Testis (tissue), 3 donors: ENCODE data around the gene EME1. TPM values are rescaled to one million over a fixed set of nuclear protein-coding genes. Genes with fewer than 3 reads are reported as not detected.
"Not testable (repeated sequence)": the region's sequence is repeated elsewhere in the genome, so short reads cannot be mapped to it uniquely, and the experiment has no call there.

Source experiments
- DNase-seq: peaks from one replicate; pipeline ENCODE4 v3.0.0-alpha.2; 2019
- H3K27ac ChIP-seq, 2 donors: fragments of 200-600 bp; sonication (generic); one replicate each; pipeline ENCODE4 v1.5.1; 2019
- H3K27me3 ChIP-seq: fragments of 200-600 bp; sonication (generic); one replicate; pipeline ENCODE4 v1.5.1; 2019
- H3K36me3 ChIP-seq: fragments of 200-600 bp; sonication (generic); one replicate; pipeline ENCODE4 v1.5.1; 2017; ENCODE audit warnings: low read depth; ENCODE audit errors: missing control alignments
- H3K4me1 ChIP-seq: fragments of 200-600 bp; sonication (generic); one replicate; pipeline ENCODE4 v1.5.1; 2019
- H3K4me3 ChIP-seq, 2 donors: fragments of 200-600 bp; sonication (generic); one replicate each; pipeline ENCODE4 v1.5.1; 2017 to 2019
- H3K9me3 ChIP-seq: fragments of 200-600 bp; sonication (generic); one replicate; pipeline ENCODE4 v1.5.1; 2017
- CTCF ChIP-seq, 3 experiments: fragments of 450-650 bp in 2 of 3; fragments of 200-600 bp in 1 of 3; sonication (generic) in 1 of 3; IDR thresholded peaks; one replicate each; pipeline ENCODE4 v1.5.1; 2016 to 2019; ENCODE audit warnings: antibody characterized with exemption in 3 of 3, mild to moderate bottlenecking in 2 of 3, moderate library complexity in 1 of 3
- POLR2A ChIP-seq: fragments of 450-650 bp; IDR thresholded peaks from one replicate; pipeline ENCODE4 v1.6.1; 2017; ENCODE audit warnings: antibody characterized with exemption, mild to moderate bottlenecking, moderate library complexity
- WGBS, 2 donors: methylation state at CpG; one replicate each; pipeline ENCODE4 v1.1.5; 2018; 5-methylcytosine and 5-hydroxymethylcytosine counted together
- intact Hi-C: fragments of 100-400 bp; cut with DNase I; formaldehyde crosslinking; loops from one replicate; pipeline ENCODE4 v1.15.1; 2023; ENCODE audit warnings: low total_unique reads
- polyA plus RNA-seq: library from polyadenylated mRNA; stranded (reverse); fragments of 350-450 nt; fragmentation: Illumina TruSeq; extraction: RNeasy Lipid Tissue Mini Kit (QIAGEN cat#74804); gene quantifications from one replicate; pipeline ENCODE4 v1.2.3, GENCODE V29; 2014; ENCODE audit warnings: low read depth, low replicate concordance; ENCODE audit not compliant: insufficient read depth
- total RNA-seq, 2 donors: library from RNA; depleted of rRNA; stranded (reverse); fragments of >200 nt; gene quantifications; one replicate each; pipeline ENCODE4 v1.2.3, GENCODE V29; 2016

The EME1 gene
- total and polyA plus RNA-seq, 3 donors from 2014 or later, result 15.6 to 22.8 (median 19.3) TPM

- no peak overlapping the region for H3K27ac ChIP-seq
- TF ChIP-seq POLR2A, result no peak
- TF ChIP-seq CTCF (IDR thresholded peaks at IDR 0.05), result no peak
- 32 to 54% methylated on average over 3 of the region's 3 CpGs for WGBS, 2 donors
- no peaks in the 10 kb centered on the region for H3K9me3 ChIP-seq
- no peak for DNase-seq
- intact Hi-C loops, result no loop called here
- no peaks in the 10 kb centered on the region for H3K27me3 ChIP-seq
- H3K4me1 ChIP-seq, result peaks cover 24% of the 10 kb centered on the region
- peaks cover 4% of the 10 kb centered on the region for H3K36me3 ChIP-seq
- no peak overlapping the region for H3K4me3 ChIP-seq
Observed at GRCh38 chr17:50394711-50395110, 21.7 kb downstream of the EME1 start.

GRCh38 chr17:50396261-50397110, 23.5 kb downstream of the EME1 start:
- intact Hi-C loops, result no loop called here
- 2 to 3% methylated on average over 28 to 30 of the region's 30 CpGs for WGBS, 2 donors

GRCh38 chr17:50397111-50397918, 24.3 kb downstream of the EME1 start, which contains the start of gene LRRC59:
Gene LRRC59 (minus strand): TSS chr17:50397523. CDS start chr17:50397317, 206 bp downstream.
- Histone ChIP-seq H3K27me3 (no peaks in the 10 kb centered on the region), H3K4me1 (peaks cover 28% of the 10 kb centered on the region), H3K9me3 (no peaks in the 10 kb centered on the region), H3K36me3 (no peaks in the 10 kb centered on the region), H3K4me3 (peak within 1 kb of the TSS; percentile 87 to 92), H3K27ac (peak within 1 kb of the TSS; percentile 52 to 81)
- intact Hi-C loops, result no loop called here
- peak; percentile 96 to 98 (median 97) for TF ChIP-seq CTCF (IDR thresholded peaks at IDR 0.05)
- no peak for TF ChIP-seq POLR2A
- 1% methylated on average over 41 to 66 of the region's 70 CpGs for WGBS, 2 donors
- DNase-seq, result peak; percentile 92

More at GRCh38 chr17:50396261-50397110, 23.5 kb downstream of the EME1 start:
- no peaks in the 10 kb centered on the region for H3K27me3 ChIP-seq
- TF ChIP-seq CTCF (IDR thresholded peaks at IDR 0.05), result no peak
- no peak for TF ChIP-seq POLR2A
- no peaks in the 10 kb centered on the region for H3K36me3 ChIP-seq
- peaks cover 27% of the 10 kb centered on the region for H3K4me1 ChIP-seq
- H3K27ac ChIP-seq, result peak overlapping the region; percentile 52 to 81
- no peaks in the 10 kb centered on the region for H3K9me3 ChIP-seq
- DNase-seq, result peak; percentile 42
- peak overlapping the region; percentile 87 to 92 for H3K4me3 ChIP-seq

GRCh38 chr17:50397919-50398285, 24.9 kb downstream of the EME1 start:
- Histone ChIP-seq H3K9me3 (no peaks in the 10 kb centered on the region), H3K36me3 (no peaks in the 10 kb centered on the region), H3K4me3 (peak overlapping the region; percentile 87 to 92), H3K27ac (no peak overlapping the region), H3K4me1 (peaks cover 28% of the 10 kb centered on the region), H3K27me3 (no peaks in the 10 kb centered on the region)
- intact Hi-C loops, result no loop called here
- no peak for DNase-seq
- no peak for TF ChIP-seq POLR2A
- no peak for TF ChIP-seq CTCF (IDR thresholded peaks at IDR 0.05)
- WGBS, 2 donors, result 38% methylated on average over 9 of the region's 9 CpGs

GRCh38 chr17:50398672-50399071, 25.6 kb downstream of the EME1 start:
- intact Hi-C loops, H3K27me3 ChIP-seq, H3K36me3 ChIP-seq, DNase-seq, H3K9me3 ChIP-seq, H3K27ac ChIP-seq, H3K4me3 ChIP-seq: not testable (repeated sequence)
- peaks cover 28% of the 10 kb centered on the region for H3K4me1 ChIP-seq
- 92 to 96% methylated on average over 3 of the region's 3 CpGs for WGBS, 2 donors

GRCh38 chr17:50399591-50399990, 26.6 kb downstream of the EME1 start:
- peaks cover 28% of the 10 kb centered on the region for H3K4me1 ChIP-seq
- H3K27me3 ChIP-seq, DNase-seq, intact Hi-C loops, H3K27ac ChIP-seq, H3K36me3 ChIP-seq, H3K4me3 ChIP-seq, H3K9me3 ChIP-seq: not testable (repeated sequence)
- WGBS, 2 donors, result 98 to 99% methylated on average over 8 of the region's 8 CpGs

GRCh38 chr17:50405351-50405750, 32.3 kb downstream of the EME1 start:
- 81 to 90% methylated on average over 4 of the region's 4 CpGs for WGBS, 2 donors
- H3K4me1 ChIP-seq, H3K27me3 ChIP-seq, DNase-seq, H3K4me3 ChIP-seq, H3K9me3 ChIP-seq, H3K27ac ChIP-seq, intact Hi-C loops, H3K36me3 ChIP-seq: not testable (repeated sequence)
